PC-3 (cell line): ENCODE measurements around the gene NKD2. TPM values are rescaled to one million over a fixed set of nuclear protein-coding genes. Genes with fewer than 3 reads are reported as not detected.

Experiments
- ATAC-seq: fragments of 200-7000 bp; cut with Tn5 transposase; 2 replicates; pipeline ENCODE4 v1.9.1; 2020; ENCODE audit warnings: mild to moderate bottlenecking, moderate library complexity
- BruUV-seq: library from RNA; stranded (reverse); fragments of 400-500 nt; replicated peaks from 2 replicates; lab custom pipeline; 2021; lab: Mats Ljungman, UMichigan
- CTCF ChIA-PET: fragments of 300-600 bp; sonication (Branson Sonifier 250); formaldehyde crosslinking; loops from one replicate; lab custom pipeline; 2022; ENCODE audit warnings: antibody characterized with exemption; lab: Charles Lee
- POLR2A ChIA-PET: fragments of 300-600 bp; sonication (Branson Sonifier 250); formaldehyde crosslinking; loops from one replicate; lab custom pipeline; 2022; ENCODE audit warnings: antibody characterized with exemption; ENCODE audit not compliant: unreplicated experiment; lab: Charles Lee
- DNase-seq: peaks from one replicate; pipeline ENCODE4 v3.0.0-alpha.2; 2015
- H2AFZ ChIP-seq: fragments of 300-600 bp; sonication (generic); 2 replicates; pipeline ENCODE4 v1.6.0; 2016; ENCODE audit warnings: antibody characterized with exemption, low read length
- H3F3A ChIP-seq: fragments of 300-600 bp; sonication (generic); one replicate; pipeline ENCODE4 v1.6.0; 2017; ENCODE audit warnings: antibody characterized with exemption, low read length, control low read depth, mild to moderate bottlenecking; ENCODE audit not compliant: unreplicated experiment
- H3K27ac ChIP-seq: fragments of 300-600 bp; sonication (generic); 2 replicates; pipeline ENCODE4 v1.5.1; 2016; ENCODE audit warnings: mild to moderate bottlenecking, low read length
- H3K27me3 ChIP-seq: fragments of 300-600 bp; sonication (generic); 2 replicates; pipeline ENCODE4 v1.6.1; 2016; ENCODE audit warnings: low read length, mixed read lengths
- H3K36me3 ChIP-seq: fragments of 300-600 bp; sonication (generic); 2 replicates; pipeline ENCODE4 v1.6.1; 2016; ENCODE audit warnings: low read depth, mixed run types, low read length, mixed read lengths
- H3K4me1 ChIP-seq: fragments of 300-600 bp; sonication (generic); 2 replicates; pipeline ENCODE4 v1.5.1; 2016; ENCODE audit warnings: low read length; ENCODE audit not compliant: insufficient read depth
- H3K4me2 ChIP-seq: fragments of 300-600 bp; sonication (generic); 2 replicates; pipeline ENCODE4 v1.6.0; 2016; ENCODE audit warnings: low read length
- H3K4me3 ChIP-seq: fragments of 300-600 bp; sonication (generic); 2 replicates; pipeline ENCODE4 v1.5.1; 2016; ENCODE audit warnings: mild to moderate bottlenecking, low read length, mixed read lengths
- H3K79me2 ChIP-seq: fragments of 300-600 bp; sonication (generic); 2 replicates; pipeline ENCODE4 v1.6.1; 2017; ENCODE audit warnings: low read length, mixed read lengths
- H3K9ac ChIP-seq: fragments of 300-600 bp; sonication (generic); 2 replicates; pipeline ENCODE4 v1.6.0; 2016; ENCODE audit warnings: mild to moderate bottlenecking, low read length
- H3K9me2 ChIP-seq: fragments of 300-600 bp; sonication (generic); replicated peaks from 2 replicates; pipeline ENCODE4 v1.6.1; 2016; ENCODE audit warnings: mixed run types, low read length, mixed read lengths
- H3K9me3 ChIP-seq: fragments of 300-600 bp; sonication (generic); 2 replicates; pipeline ENCODE4 v1.6.1; 2016; ENCODE audit warnings: low read length, mixed read lengths
- H4K20me1 ChIP-seq: fragments of 300-600 bp; sonication (generic); 2 replicates; pipeline ENCODE4 v1.6.1; 2016; ENCODE audit warnings: low read length, mixed read lengths
- CTCF ChIP-seq: fragments of 300-600 bp; sonication (generic); conservative IDR thresholded peaks from 2 replicates; pipeline ENCODE4 v1.5.1; 2017; ENCODE audit warnings: antibody characterized with exemption, low read depth, mild to moderate bottlenecking, low read length
- EZH2 ChIP-seq: fragments of 300-600 bp; sonication (generic); IDR thresholded peaks from one replicate; pipeline ENCODE4 v1.6.1; 2017; ENCODE audit warnings: antibody characterized with exemption, mild to moderate bottlenecking, low read length; ENCODE audit not compliant: unreplicated experiment
- EZH2phosphoT487 ChIP-seq: fragments of 300-600 bp; sonication (generic); IDR thresholded peaks from 2 replicates; pipeline ENCODE4 v1.6.1; 2018; ENCODE audit warnings: mild to moderate bottlenecking, antibody characterized with exemption, low read length, borderline replicate concordance
- intact Hi-C: fragments of 100-400 bp; cut with micrococcal nuclease; formaldehyde crosslinking; loops from 2 replicates; pipeline ENCODE4 v1.9.0; 2023
- total RNA-seq: library from RNA; depleted of rRNA; stranded (reverse); fragments of >200 nt; gene quantifications from 2 replicates; pipeline ENCODE4 v1.2.3, GENCODE V29; 2014

NKD2 gene
- total RNA-seq, 1 experiment from 2014 or later = 1.6 TPM

- Histone ChIP-seq H3K4me3 (no peak overlapping the region), H3K36me3 (peaks cover 10% of the 10 kb centered on the region; the same call in 1 of the 2 replicates), H4K20me1 (no peaks in the 10 kb centered on the region), H3K9ac (no peak overlapping the region), H3F3A (no peaks in the 10 kb centered on the region), H3K9me3 (no peaks in the 10 kb centered on the region), H3K27ac (no peak overlapping the region), H3K9me2 (no peaks in the 10 kb centered on the region), H3K4me2 (no peak overlapping the region), H2AFZ (no peak overlapping the region), H3K27me3 (no peaks in the 10 kb centered on the region), H3K79me2 (no peaks in the 10 kb centered on the region), H3K4me1 (no peaks in the 10 kb centered on the region)
- no TSS peak for BruUV-seq
- ATAC-seq = no peak
- ChIA-PET CTCF (no interaction called here), POLR2A (no interaction called here)
- no peak for TF ChIP-seq EZH2phosphoT487
- TF ChIP-seq EZH2 = no peak
- no peak for TF ChIP-seq CTCF
- no peak for DNase-seq
- intact Hi-C loops = no loop called here
These were observed 64.9 kb downstream of the NKD2 start for GRCh38 chr5:1073239-1074102.

GRCh38 chr5:1074226-1074625 lies 65.6 kb downstream of the NKD2 start:
- no peaks in the 10 kb centered on the region for H4K20me1 ChIP-seq
- CTCF ChIA-PET = no interaction called here
- H3K4me2 ChIP-seq = no peak overlapping the region
- ATAC-seq (no peak), DNase-seq (no peak)
- POLR2A ChIA-PET = no interaction called here
- H3K9me3 ChIP-seq = no peaks in the 10 kb centered on the region
- H3K36me3 ChIP-seq = peaks cover 14% of the 10 kb centered on the region; the same call in 1 of the 2 replicates
- H3F3A ChIP-seq = no peaks in the 10 kb centered on the region
- H3K4me1 ChIP-seq = no peaks in the 10 kb centered on the region
- H3K9ac ChIP-seq = no peak overlapping the region
- H3K4me3 ChIP-seq = no peak overlapping the region
- no TSS peak for BruUV-seq
- no peaks in the 10 kb centered on the region for H3K79me2 ChIP-seq
- intact Hi-C loops = no loop called here
- no peaks in the 10 kb centered on the region for H3K9me2 ChIP-seq
- H3K27ac ChIP-seq = no peak overlapping the region
- no peak overlapping the region for H2AFZ ChIP-seq
- no peak for TF ChIP-seq EZH2phosphoT487
- no peak for TF ChIP-seq CTCF
- no peak for TF ChIP-seq EZH2
- H3K27me3 ChIP-seq = no peaks in the 10 kb centered on the region
